ENCODE measurements around the gene GPRC5B.

GPRC5B gene

DNA sequence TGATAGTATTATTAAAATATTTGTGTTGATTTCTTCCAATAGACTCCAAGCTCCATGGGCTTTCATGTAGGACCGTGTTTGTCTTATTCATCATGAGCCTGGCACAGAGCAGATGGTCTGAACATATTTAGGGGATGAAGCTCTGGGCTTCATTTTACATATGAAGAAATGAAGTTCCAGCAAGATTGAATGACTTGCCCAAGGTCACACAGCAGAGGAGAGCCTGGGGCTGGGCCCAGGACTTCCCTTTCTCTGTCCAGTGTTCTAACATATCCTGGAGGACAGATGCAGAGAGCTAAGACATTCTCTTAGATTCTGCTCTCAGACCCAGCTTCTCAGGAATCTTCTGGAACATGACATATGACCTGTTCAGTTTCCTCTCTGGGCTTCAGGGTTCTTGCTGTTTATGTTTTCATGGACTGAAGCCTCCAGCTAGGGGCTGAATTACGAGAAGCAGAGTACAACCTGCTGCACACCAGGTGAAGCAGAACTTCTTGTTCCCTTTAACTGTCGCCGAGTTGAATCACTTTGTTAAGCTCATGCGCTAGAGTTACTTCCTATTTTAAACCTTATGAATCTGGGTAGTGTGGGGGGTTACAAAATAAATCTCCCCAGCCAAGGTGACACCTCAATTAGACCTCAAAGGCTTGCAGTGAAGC lies 53.6 kb downstream of the GPRC5B start:
- Histone ChIP-seq H2BK5ac (ENCODE audit: low read depth, low read length, poor library complexity, severe bottlenecking) (no peak overlapping the region), H4K8ac (ENCODE audit: low read length) (no peak overlapping the region), H3K4me3 (ENCODE audit: insufficient read depth in 1 of 2, low read depth in 1 of 2, low read length in 2 of 2) (no peak overlapping the region), H2AK5ac (ENCODE audit: low read length, severe bottlenecking) (peak overlapping the region; percentile 35), H3K4me2 (ENCODE audit: low read length, poor library complexity, severe bottlenecking) (no peak overlapping the region), H2BK15ac (ENCODE audit: low read depth, poor library complexity, severe bottlenecking) (no peak overlapping the region), H2BK120ac (ENCODE audit: low read depth, low read length) (no peak overlapping the region), H3K36me3 (ENCODE audit: control insufficient read depth in 1 of 2, insufficient read depth in 2 of 2, low read depth in 1 of 2, low read length in 2 of 2) (peaks cover 8 to 9% of the 10 kb centered on the region in 2 experiments), H3K9me3 (ENCODE audit: control insufficient read depth, low read length) (no peaks in the 10 kb centered on the region), H2AFZ (ENCODE audit: low read depth, low read length) (no peak overlapping the region), H4K91ac (ENCODE audit: low read length) (no peak overlapping the region), H3K23ac (ENCODE audit: low read length in 2 of 2) (no peak overlapping the region), H3K27me3 (ENCODE audit: control insufficient read depth in 1 of 2, insufficient read depth in 1 of 2, low read length in 2 of 2) (no peaks in the 10 kb centered on the region), H3K9ac (ENCODE audit: low read length) (peak overlapping the region; percentile 31), H3K4ac (ENCODE audit: low read depth in 1 of 2, low read length in 2 of 2) (no peak overlapping the region), H3K79me1 (replicated peaks; ENCODE audit: low read length, poor library complexity, severe bottlenecking) (no peaks in the 10 kb centered on the region), H3K14ac (ENCODE audit: low read length in 2 of 2) (peak overlapping the region in 1 of 2 experiments; percentile 3), H3K18ac (ENCODE audit: low read depth in 1 of 2, low read length in 2 of 2) (no peak overlapping the region), H2BK12ac (ENCODE audit: low read length in 2 of 2) (no peak overlapping the region), H3K27ac (ENCODE audit: low read length, poor library complexity, severe bottlenecking) (no peak overlapping the region), H3K4me1 (ENCODE audit: control insufficient read depth, insufficient read depth, low read depth, low read length) (no peaks in the 10 kb centered on the region)
- peak; percentile 26 for DNase-seq
- 82% methylated on average over 3 of the region's 5 CpGs for WGBS

DNA sequence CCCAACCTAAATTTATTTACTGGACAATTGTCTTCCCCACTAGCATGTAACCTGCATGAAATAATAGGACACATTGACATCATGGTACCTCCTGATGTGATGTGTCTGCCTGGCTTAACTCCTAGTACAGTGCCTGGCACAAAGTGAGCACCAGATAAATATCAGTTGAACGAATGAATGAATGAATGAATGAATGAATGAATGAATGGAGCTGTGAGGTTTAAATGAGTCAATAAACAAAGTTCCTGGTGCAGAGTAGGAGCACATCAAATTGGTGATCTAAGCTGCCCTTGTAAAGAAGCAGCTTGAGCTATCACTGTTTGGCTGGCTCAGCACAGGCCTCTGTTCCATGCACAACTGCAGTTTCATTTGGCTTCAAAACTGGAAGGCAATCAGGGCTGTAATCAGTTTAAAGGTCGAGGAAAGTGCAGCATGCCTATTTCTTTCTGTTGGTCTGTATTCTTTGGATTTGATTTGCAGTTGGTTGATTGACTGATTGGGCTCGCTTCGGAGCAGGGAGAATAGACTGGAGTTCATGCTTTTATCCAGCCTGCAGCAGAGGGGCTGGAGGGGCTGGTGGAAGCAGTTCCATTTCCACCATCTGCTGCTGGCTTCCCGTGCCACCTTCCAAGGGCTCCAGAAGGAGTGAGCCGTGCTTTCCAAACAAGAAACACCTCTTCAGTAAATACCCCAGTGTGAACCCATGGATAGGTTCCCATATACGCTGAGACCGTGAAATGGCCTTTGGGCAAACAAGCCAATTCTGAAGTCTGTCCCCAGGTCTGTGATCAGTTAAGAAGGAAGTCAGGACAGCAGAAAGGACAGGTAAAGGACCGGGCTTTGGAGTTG lies 54.6 kb downstream of the GPRC5B start:
- peak overlapping the region; percentile 26 for H2BK15ac ChIP-seq (ENCODE audit: low read depth, poor library complexity, severe bottlenecking)
- no peak overlapping the region for H3K18ac ChIP-seq (ENCODE audit: low read depth in 1 of 2, low read length in 2 of 2)
- no peak overlapping the region for H2BK120ac ChIP-seq (ENCODE audit: low read depth, low read length)
- no peak overlapping the region for H2BK12ac ChIP-seq (ENCODE audit: low read length in 2 of 2)
- H3K4me3 ChIP-seq (ENCODE audit: insufficient read depth in 1 of 2, low read depth in 1 of 2, low read length in 2 of 2), result no peak overlapping the region
- no peak overlapping the region for H3K14ac ChIP-seq (ENCODE audit: low read length in 2 of 2)
- no peak overlapping the region for H3K9ac ChIP-seq (ENCODE audit: low read length)
- H3K79me1 ChIP-seq (replicated peaks; ENCODE audit: low read length, poor library complexity, severe bottlenecking), result no peaks in the 10 kb centered on the region
- no peaks in the 10 kb centered on the region for H3K9me3 ChIP-seq (ENCODE audit: control insufficient read depth, low read length)
- no peak overlapping the region for H3K23ac ChIP-seq (ENCODE audit: low read length in 2 of 2)
- WGBS, result 91% methylated on average over 9 of the region's 9 CpGs
- H2AK5ac ChIP-seq (ENCODE audit: low read length, severe bottlenecking), result no peak overlapping the region
- no peak overlapping the region for H2BK5ac ChIP-seq (ENCODE audit: low read depth, low read length, poor library complexity, severe bottlenecking)
- DNase-seq, result no peak
- H3K4me2 ChIP-seq (ENCODE audit: low read length, poor library complexity, severe bottlenecking), result no peak overlapping the region
- H3K4ac ChIP-seq (ENCODE audit: low read depth in 1 of 2, low read length in 2 of 2), result no peak overlapping the region
- H3K36me3 ChIP-seq (ENCODE audit: control insufficient read depth in 1 of 2, insufficient read depth in 2 of 2, low read depth in 1 of 2, low read length in 2 of 2), result peaks cover 8 to 9% of the 10 kb centered on the region in 2 experiments
- H4K91ac ChIP-seq (ENCODE audit: low read length), result no peak overlapping the region
- no peak overlapping the region for H4K8ac ChIP-seq (ENCODE audit: low read length)
- H3K4me1 ChIP-seq (ENCODE audit: control insufficient read depth, insufficient read depth, low read depth, low read length), result no peaks in the 10 kb centered on the region
- no peak overlapping the region for H3K27ac ChIP-seq (ENCODE audit: low read length, poor library complexity, severe bottlenecking)
- H3K27me3 ChIP-seq (ENCODE audit: control insufficient read depth in 1 of 2, insufficient read depth in 1 of 2, low read length in 2 of 2), result no peaks in the 10 kb centered on the region
- H2AFZ ChIP-seq (ENCODE audit: low read depth, low read length), result no peak overlapping the region

DNA sequence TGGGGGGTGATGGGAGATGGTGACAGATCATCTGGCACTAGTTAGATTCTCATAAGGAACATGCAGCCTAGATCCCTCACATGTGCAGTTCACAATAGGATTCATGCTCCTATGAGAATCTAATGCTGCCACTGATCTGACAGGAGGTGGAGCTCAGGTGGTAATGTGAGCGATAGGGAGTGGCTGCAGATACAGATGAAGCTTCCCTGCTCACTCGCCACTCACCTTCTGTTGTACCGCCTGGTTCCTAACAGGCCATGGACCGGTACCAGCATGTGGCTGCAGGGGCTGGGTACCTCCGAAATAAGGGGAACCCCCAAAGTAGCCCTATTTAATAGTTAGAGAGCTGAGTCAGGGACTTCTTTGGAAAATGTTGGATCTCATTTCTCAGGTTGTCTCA lies 60.4 kb downstream of the GPRC5B start:
- DNase-seq, result no peak
- Histone ChIP-seq H3K79me1 (replicated peaks; ENCODE audit: low read length, poor library complexity, severe bottlenecking) (no peaks in the 10 kb centered on the region), H2BK5ac (ENCODE audit: low read depth, low read length, poor library complexity, severe bottlenecking) (no peak overlapping the region), H3K14ac (ENCODE audit: low read length in 2 of 2) (no peak overlapping the region), H2AK5ac (ENCODE audit: low read length, severe bottlenecking) (no peak overlapping the region), H3K4me2 (ENCODE audit: low read length, poor library complexity, severe bottlenecking) (no peak overlapping the region), H3K9ac (ENCODE audit: low read length) (no peak overlapping the region), H3K27ac (ENCODE audit: low read length, poor library complexity, severe bottlenecking) (no peak overlapping the region), H3K4me1 (ENCODE audit: control insufficient read depth, insufficient read depth, low read depth, low read length) (peaks cover 4% of the 10 kb centered on the region), H2AFZ (ENCODE audit: low read depth, low read length) (no peak overlapping the region), H3K4me3 (ENCODE audit: insufficient read depth in 1 of 2, low read depth in 1 of 2, low read length in 2 of 2) (no peak overlapping the region), H4K91ac (ENCODE audit: low read length) (no peak overlapping the region), H2BK15ac (ENCODE audit: low read depth, poor library complexity, severe bottlenecking) (no peak overlapping the region), H3K18ac (ENCODE audit: low read depth in 1 of 2, low read length in 2 of 2) (no peak overlapping the region), H3K9me3 (ENCODE audit: control insufficient read depth, low read length) (no peaks in the 10 kb centered on the region), H3K4ac (ENCODE audit: low read depth in 1 of 2, low read length in 2 of 2) (no peak overlapping the region), H2BK120ac (ENCODE audit: low read depth, low read length) (no peak overlapping the region), H4K8ac (ENCODE audit: low read length) (no peak overlapping the region), H2BK12ac (ENCODE audit: low read length in 2 of 2) (no peak overlapping the region), H3K27me3 (ENCODE audit: control insufficient read depth in 1 of 2, insufficient read depth in 1 of 2, low read length in 2 of 2) (no peaks in the 10 kb centered on the region), H3K36me3 (ENCODE audit: control insufficient read depth in 1 of 2, insufficient read depth in 2 of 2, low read depth in 1 of 2, low read length in 2 of 2) (peaks cover 0 to 9% of the 10 kb centered on the region in 2 experiments), H3K23ac (ENCODE audit: low read length in 2 of 2) (no peak overlapping the region)
- WGBS, result 100% methylated on average over 5 of the region's 5 CpGs

DNA sequence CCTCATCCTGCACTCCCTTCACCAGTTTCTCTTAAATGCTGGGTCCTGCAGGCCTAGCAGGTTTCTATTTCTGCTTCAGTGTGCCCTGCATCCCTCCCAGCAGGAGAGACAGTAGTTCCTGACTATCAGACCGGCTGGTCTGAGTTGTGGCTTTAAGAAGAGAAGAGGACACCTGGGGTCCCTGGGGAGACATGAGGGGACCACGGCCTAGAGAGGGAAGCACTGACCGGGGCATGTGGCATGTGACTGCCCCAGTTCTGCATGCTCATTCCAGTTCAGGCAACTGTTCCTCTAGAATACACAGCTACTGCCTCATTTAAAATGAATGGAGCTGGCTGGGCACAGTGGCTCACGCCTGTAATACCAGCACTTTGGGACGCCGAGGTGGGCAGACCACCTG lies 61.3 kb downstream of the GPRC5B start:
- Histone ChIP-seq H2BK12ac (ENCODE audit: low read length in 2 of 2) (no peak overlapping the region), H2AK5ac (ENCODE audit: low read length, severe bottlenecking) (no peak overlapping the region), H3K9ac (ENCODE audit: low read length) (no peak overlapping the region), H2BK15ac (ENCODE audit: low read depth, poor library complexity, severe bottlenecking) (no peak overlapping the region), H3K36me3 (ENCODE audit: control insufficient read depth in 1 of 2, insufficient read depth in 2 of 2, low read depth in 1 of 2, low read length in 2 of 2) (peaks cover 0 to 9% of the 10 kb centered on the region in 2 experiments), H2BK120ac (ENCODE audit: low read depth, low read length) (no peak overlapping the region), H3K27me3 (ENCODE audit: control insufficient read depth in 1 of 2, insufficient read depth in 1 of 2, low read length in 2 of 2) (no peaks in the 10 kb centered on the region), H3K4me2 (ENCODE audit: low read length, poor library complexity, severe bottlenecking) (no peak overlapping the region), H3K14ac (ENCODE audit: low read length in 2 of 2) (no peak overlapping the region), H3K4me3 (ENCODE audit: insufficient read depth in 1 of 2, low read depth in 1 of 2, low read length in 2 of 2) (no peak overlapping the region), H3K79me1 (replicated peaks; ENCODE audit: low read length, poor library complexity, severe bottlenecking) (no peaks in the 10 kb centered on the region), H3K4ac (ENCODE audit: low read depth in 1 of 2, low read length in 2 of 2) (no peak overlapping the region), H3K18ac (ENCODE audit: low read depth in 1 of 2, low read length in 2 of 2) (peak overlapping the region in 1 of 2 experiments; percentile 70), H3K27ac (ENCODE audit: low read length, poor library complexity, severe bottlenecking) (no peak overlapping the region), H2BK5ac (ENCODE audit: low read depth, low read length, poor library complexity, severe bottlenecking) (no peak overlapping the region), H4K91ac (ENCODE audit: low read length) (peak overlapping the region; percentile 27), H2AFZ (ENCODE audit: low read depth, low read length) (no peak overlapping the region), H3K23ac (ENCODE audit: low read length in 2 of 2) (no peak overlapping the region), H3K9me3 (ENCODE audit: control insufficient read depth, low read length) (no peaks in the 10 kb centered on the region), H4K8ac (ENCODE audit: low read length) (no peak overlapping the region), H3K4me1 (ENCODE audit: control insufficient read depth, insufficient read depth, low read depth, low read length) (peaks cover 4% of the 10 kb centered on the region)
- DNase-seq, result no peak
- WGBS, result 84% methylated on average over 6 of the region's 6 CpGs
